ENCODE data around the gene NTHL1.

The NTHL1 gene

GRCh38 chr16:2083876-2084780 is 36.5 kb upstream of the NTHL1 start:
- no peak for FAIRE-seq

GRCh38 chr16:2083409-2083808 is 35.8 kb upstream of the NTHL1 start:
- no peak for FAIRE-seq

- FAIRE-seq, result no peak
Observed at GRCh38 chr16:2082983-2083364, 35.3 kb upstream of the NTHL1 start.

- FAIRE-seq, result peak; percentile 33
Observed at GRCh38 chr16:2082171-2082982, 34.7 kb upstream of the NTHL1 start.

GRCh38 chr16:2081201-2082084 is 33.8 kb upstream of the NTHL1 start:
- FAIRE-seq, result no peak

- FAIRE-seq, result no peak
Observed at GRCh38 chr16:2079991-2080390, 32.4 kb upstream of the NTHL1 start.

- no peak for FAIRE-seq
Observed at GRCh38 chr16:2079311-2079800, 31.7 kb upstream of the NTHL1 start.

- no peak for FAIRE-seq
Observed at GRCh38 chr16:2078691-2079090, 31.1 kb upstream of the NTHL1 start.

GRCh38 chr16:2078096-2078495 is 30.5 kb upstream of the NTHL1 start:
- no peak for FAIRE-seq

- FAIRE-seq, result no peak
Observed at GRCh38 chr16:2077696-2078095, 30.1 kb upstream of the NTHL1 start.

GRCh38 chr16:2077016-2077415 is 29.4 kb upstream of the NTHL1 start:
- FAIRE-seq, result no peak

GRCh38 chr16:2076072-2076865 is 28.6 kb upstream of the NTHL1 start:
- no peak for FAIRE-seq

- no peak for FAIRE-seq
Observed at GRCh38 chr16:2075631-2076030, 28.0 kb upstream of the NTHL1 start.

- FAIRE-seq, result no peak
Observed at GRCh38 chr16:2074071-2074470, 26.4 kb upstream of the NTHL1 start.

GRCh38 chr16:2072926-2073325 is 25.3 kb upstream of the NTHL1 start:
- no peak for FAIRE-seq

- no peak for FAIRE-seq
Observed at GRCh38 chr16:2071454-2072202, 24.0 kb upstream of the NTHL1 start.

GRCh38 chr16:2070576-2071453 is 23.2 kb upstream of the NTHL1 start:
- no peak for FAIRE-seq

- no peak for FAIRE-seq
Observed at GRCh38 chr16:2066139-2066538, 18.5 kb upstream of the NTHL1 start.

GRCh38 chr16:2064368-2064945 is 16.8 kb upstream of the NTHL1 start:
- FAIRE-seq, result no peak

- FAIRE-seq, result no peak
Observed at GRCh38 chr16:2063861-2064260, 16.2 kb upstream of the NTHL1 start.
